ENCODE data around the gene PRDM2. TPM values are rescaled to one million over a fixed set of nuclear protein-coding genes. Genes with fewer than 3 reads are reported as not detected.
"Not testable (repeated sequence)": the region's sequence is repeated elsewhere in the genome, so short reads cannot be mapped to it uniquely, and the experiment has no call there.

The PRDM2 gene
- total RNA-seq, 2 experiments from 2014 or later, result 136 to 140 TPM

DNA sequence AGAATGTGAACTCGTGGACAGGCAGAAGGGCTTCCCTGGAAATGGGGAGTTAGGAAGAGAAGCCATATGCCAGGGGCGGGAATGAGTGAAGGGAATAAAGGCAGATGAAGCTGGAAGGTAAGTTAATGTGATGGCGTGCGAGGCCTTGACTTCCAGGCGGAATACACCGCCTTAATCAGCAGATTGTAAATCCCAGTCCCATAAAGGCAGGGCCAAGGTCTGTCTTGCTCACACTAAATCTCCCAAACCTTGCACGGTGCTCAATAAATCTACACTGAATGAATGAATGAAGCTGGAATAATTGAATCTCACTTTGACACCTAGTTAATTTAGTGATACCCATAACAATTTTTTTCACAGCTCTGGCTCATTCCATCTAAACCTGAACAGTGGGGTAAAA, 16.8 kb upstream of the PRDM2 start:
- Mint-ChIP-seq H3K4me3 (no peak overlapping the region), H3K9me3 (no peaks in the 10 kb centered on the region), H3K36me3 (ENCODE audit: low read depth) (no peaks in the 10 kb centered on the region), H3K4me1 (ENCODE audit: low read depth) (no peaks in the 10 kb centered on the region), H3K27me3 (peaks cover 44% of the 10 kb centered on the region), H3K27ac (no peak overlapping the region)
- H3K27me3 ChIP-seq (ENCODE audit: control insufficient read depth in 1 of 2, insufficient read depth in 2 of 2, low read length in 2 of 2), result no peaks in the 10 kb centered on the region
- TF ChIP-seq, protein P1, sequence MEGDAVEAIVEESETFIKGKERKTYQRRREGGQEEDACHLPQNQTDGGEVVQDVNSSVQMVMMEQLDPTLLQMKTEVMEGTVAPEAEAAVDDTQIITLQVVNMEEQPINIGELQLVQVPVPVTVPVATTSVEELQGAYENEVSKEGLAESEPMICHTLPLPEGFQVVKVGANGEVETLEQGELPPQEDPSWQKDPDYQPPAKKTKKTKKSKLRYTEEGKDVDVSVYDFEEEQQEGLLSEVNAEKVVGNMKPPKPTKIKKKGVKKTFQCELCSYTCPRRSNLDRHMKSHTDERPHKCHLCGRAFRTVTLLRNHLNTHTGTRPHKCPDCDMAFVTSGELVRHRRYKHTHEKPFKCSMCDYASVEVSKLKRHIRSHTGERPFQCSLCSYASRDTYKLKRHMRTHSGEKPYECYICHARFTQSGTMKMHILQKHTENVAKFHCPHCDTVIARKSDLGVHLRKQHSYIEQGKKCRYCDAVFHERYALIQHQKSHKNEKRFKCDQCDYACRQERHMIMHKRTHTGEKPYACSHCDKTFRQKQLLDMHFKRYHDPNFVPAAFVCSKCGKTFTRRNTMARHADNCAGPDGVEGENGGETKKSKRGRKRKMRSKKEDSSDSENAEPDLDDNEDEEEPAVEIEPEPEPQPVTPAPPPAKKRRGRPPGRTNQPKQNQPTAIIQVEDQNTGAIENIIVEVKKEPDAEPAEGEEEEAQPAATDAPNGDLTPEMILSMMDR (IDR thresholded peaks at IDR 0.05), result no peak
- H3K4me1 ChIP-seq (ENCODE audit: insufficient read depth, low read length), result no peaks in the 10 kb centered on the region
- H3K27ac ChIP-seq (ENCODE audit: low read depth in 1 of 2, low read length in 2 of 2), result no peak overlapping the region
- no peaks in the 10 kb centered on the region for H3K36me3 ChIP-seq (ENCODE audit: insufficient read depth, low read length)
- intact Hi-C loops (cut with DNase I, micrococcal nuclease), result no loop called here
- DNase-seq (no peak), ATAC-seq (ENCODE audit: poor library complexity) (no peak)
- CTCF ChIA-PET, result interaction anchor here (1.5 kb wide), 1 partner anchor 29 kb away, joined by 3 read pairs; no protein-coding TSS in a partner anchor
- POLR2A ChIA-PET, result interaction anchor here (1.4 kb wide), 1 partner anchor 18 kb away, joined by 3 read pairs; no protein-coding TSS in a partner anchor
- no peaks in the 10 kb centered on the region for H3K9me3 ChIP-seq (ENCODE audit: control insufficient read depth in 1 of 2, insufficient read depth in 1 of 2, low read length in 2 of 2)
- H3K4me3 ChIP-seq (ENCODE audit: low read length), result no peak overlapping the region

DNA sequence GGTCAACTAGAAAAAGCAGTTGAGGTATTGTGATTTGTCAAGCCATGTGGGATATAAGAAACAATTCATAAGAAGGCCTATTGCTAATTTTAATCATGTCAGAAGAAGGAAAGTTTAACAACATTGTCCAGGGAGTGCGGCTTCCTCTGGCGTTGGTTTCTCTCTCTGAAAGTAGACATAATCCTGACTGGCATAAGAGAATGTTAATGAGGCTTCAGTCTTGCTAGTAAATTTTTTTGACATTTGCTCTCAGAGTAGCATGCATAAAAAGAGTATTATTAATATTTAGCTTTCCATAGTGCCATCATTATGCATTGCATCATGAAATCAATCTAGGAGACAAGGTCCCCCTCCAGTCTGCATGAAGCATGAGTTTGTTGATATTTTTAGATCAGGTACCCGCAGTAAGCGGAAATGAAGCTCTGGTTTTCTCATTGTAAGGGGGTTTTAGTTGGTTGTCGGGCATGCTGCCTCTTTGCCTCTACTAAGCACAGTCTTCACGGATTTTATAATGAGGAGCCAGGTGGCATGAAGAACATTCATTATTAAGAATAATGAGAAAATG, 12.8 kb upstream of the PRDM2 start:
- Histone ChIP-seq H3K27me3 (ENCODE audit: control insufficient read depth in 1 of 2, insufficient read depth in 2 of 2, low read length in 2 of 2) (no peaks in the 10 kb centered on the region), H3K4me3 (ENCODE audit: low read length) (no peak overlapping the region), H3K27ac (ENCODE audit: low read depth in 1 of 2, low read length in 2 of 2) (no peak overlapping the region), H3K9me3 (ENCODE audit: control insufficient read depth in 1 of 2, insufficient read depth in 1 of 2, low read length in 2 of 2) (no peaks in the 10 kb centered on the region), H3K4me1 (ENCODE audit: insufficient read depth, low read length) (no peaks in the 10 kb centered on the region), H3K36me3 (ENCODE audit: insufficient read depth, low read length) (no peaks in the 10 kb centered on the region)
- intact Hi-C loops (cut with DNase I, micrococcal nuclease), result no loop called here
- Mint-ChIP-seq H3K4me3 (no peak overlapping the region), H3K4me1 (ENCODE audit: low read depth) (no peaks in the 10 kb centered on the region), H3K27me3 (peaks cover 49% of the 10 kb centered on the region), H3K36me3 (ENCODE audit: low read depth) (no peaks in the 10 kb centered on the region), H3K9me3 (no peaks in the 10 kb centered on the region), H3K27ac (no peak overlapping the region)
- DNase-seq (no peak), ATAC-seq (ENCODE audit: poor library complexity) (no peak)
- TF ChIP-seq, protein P1 (IDR thresholded peaks at IDR 0.05), result no peak
- ChIA-PET CTCF (no interaction called here), POLR2A (interaction anchor here (0.7 kb wide), 1 partner anchor 15 kb away, joined by 3 read pairs; no protein-coding TSS in a partner anchor)

DNA sequence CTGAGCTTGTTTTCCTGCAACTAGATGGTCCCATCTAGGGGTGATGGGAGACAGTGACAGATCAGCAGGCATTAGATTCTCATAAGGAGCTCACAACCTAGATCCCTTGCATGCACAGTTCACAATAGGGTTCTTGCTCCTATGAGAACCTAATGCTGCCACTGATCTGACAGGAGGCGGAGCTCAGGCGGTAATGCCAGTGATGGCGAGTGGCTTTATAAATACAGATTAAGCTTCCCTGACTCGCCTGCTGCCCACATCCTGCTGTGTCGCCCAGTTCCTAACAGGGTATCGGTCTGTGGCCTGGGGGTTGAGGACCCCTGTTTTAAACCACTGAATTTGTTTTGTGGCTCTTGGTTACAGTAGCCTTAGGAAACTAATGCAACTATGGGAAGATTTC, 6.9 kb upstream of the PRDM2 start:
- CTCF ChIA-PET, result interaction anchor here (0.8 kb wide), 1 partner anchor 33 kb away, joined by 3 read pairs; no protein-coding TSS in a partner anchor
- ATAC-seq (ENCODE audit: poor library complexity); H3K4me1 Mint-ChIP-seq (ENCODE audit: low read depth); H3K9me3 ChIP-seq (ENCODE audit: control insufficient read depth in 1 of 2, insufficient read depth in 1 of 2, low read length in 2 of 2); H3K4me3 ChIP-seq (ENCODE audit: low read length); DNase-seq; H3K36me3 ChIP-seq (ENCODE audit: insufficient read depth, low read length); intact Hi-C loops (cut with DNase I, micrococcal nuclease); H3K36me3 Mint-ChIP-seq (ENCODE audit: low read depth); H3K4me1 ChIP-seq (ENCODE audit: insufficient read depth, low read length); H3K27ac ChIP-seq (ENCODE audit: low read depth in 1 of 2, low read length in 2 of 2); H3K9me3 Mint-ChIP-seq; H3K27ac Mint-ChIP-seq; H3K27me3 ChIP-seq (ENCODE audit: control insufficient read depth in 1 of 2, insufficient read depth in 2 of 2, low read length in 2 of 2): not testable (repeated sequence)
- peaks cover 41% of the 10 kb centered on the region for H3K27me3 Mint-ChIP-seq
- POLR2A ChIA-PET, result interaction anchor here (1.0 to 1.3 kb wide), 2 partner anchors 9 to 33 kb away, joined by 3 read pairs; no protein-coding TSS in a partner anchor
- peak overlapping the region; percentile 15 for H3K4me3 Mint-ChIP-seq
